ENCODE results near the gene RINT1.

- no peak for TF ChIP-seq RAD21 (IDR thresholded peaks at IDR 0.05; ENCODE audit: low read depth)
- TF ChIP-seq EP300 (IDR thresholded peaks at IDR 0.05; ENCODE audit: borderline replicate concordance): no peak
- no peak for TF ChIP-seq REST (IDR thresholded peaks at IDR 0.05; ENCODE audit: low read depth)
- TF ChIP-seq EGR1 (IDR thresholded peaks at IDR 0.05): no peak
- no peak for TF ChIP-seq FOXM1 (IDR thresholded peaks at IDR 0.05; ENCODE audit: borderline replicate concordance, low read depth)
- TF ChIP-seq NFIC (IDR thresholded peaks at IDR 0.05): no peak
- no peak for TF ChIP-seq YY1 (IDR thresholded peaks at IDR 0.05; ENCODE audit: low read depth)
- no peak for TF ChIP-seq USF1 (IDR thresholded peaks at IDR 0.05)
- TF ChIP-seq MAX (IDR thresholded peaks at IDR 0.05): no peak
- no peak for TF ChIP-seq ZBTB7A (IDR thresholded peaks at IDR 0.05; ENCODE audit: low read depth)
- no peak for TF ChIP-seq TEAD4 (IDR thresholded peaks at IDR 0.05)
Measured at GRCh38 chr7:105493923-105494315, 38.1 kb upstream of the RINT1 start.

Measured in Ishikawa (cell line).